SH-SY5Y (cell line): ENCODE results near the gene FAM78A.

ENCODE experiments used
- GATA2 ChIP-seq: IDR thresholded peaks from 2 replicates; pipeline ENCODE4 v1.6.1; 2011; ENCODE audit warnings: mild to moderate bottlenecking, low read depth, low read length
- GATA3 ChIP-seq: IDR thresholded peaks from 2 replicates; pipeline ENCODE4 v1.6.1; 2011; ENCODE audit warnings: low read depth, mild to moderate bottlenecking, low read length, moderate library complexity

DNA sequence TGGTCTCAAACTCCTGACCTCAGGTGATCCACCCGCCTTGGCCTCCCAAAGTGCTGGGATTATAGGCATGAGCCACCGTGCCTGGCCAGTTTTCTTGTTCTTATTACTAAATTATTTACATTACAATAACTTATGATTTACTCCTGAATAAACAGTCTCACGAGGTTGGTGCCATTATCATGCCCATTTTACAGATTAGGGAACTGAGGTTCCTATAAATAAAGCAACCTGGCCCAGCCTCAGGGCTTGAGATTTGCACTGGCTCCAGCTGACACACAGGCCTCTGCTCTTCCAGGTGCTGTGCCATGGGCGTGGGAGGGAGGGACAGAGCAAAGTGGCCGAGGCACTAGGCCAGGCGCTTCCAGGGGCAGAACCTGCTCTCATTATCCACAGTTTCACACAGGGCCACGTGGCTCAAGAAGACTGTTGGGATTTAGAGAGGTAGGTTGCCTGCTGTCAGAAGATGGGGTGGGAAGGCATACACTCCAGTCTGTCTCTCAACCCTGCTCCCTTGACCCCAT, 15.5 kb upstream of the FAM78A start:
- no peak for TF ChIP-seq GATA2
- TF ChIP-seq GATA3, result no peak
